Germinal center (tissue), 1 donor: ENCODE data around the gene MAGEA6.
"Not testable (repeated sequence)": the region's sequence is repeated elsewhere in the genome, so short reads cannot be mapped to it uniquely, and the experiment has no call there.

Experiments used
- DNase-seq: peaks from one replicate; pipeline ENCODE4 v3.0.0; 2012; ENCODE audit warnings: mixed read lengths, low spot score

The MAGEA6 gene

GRCh38 chrX:152769549-152770289 is at the start of gene MAGEA6:
Gene MAGEA6, minus strand, starts transcription at chrX:152769689. Its CDS starts 2,039 bp downstream, at chrX:152767650.
- not testable (repeated sequence) for DNase-seq

- no peak for DNase-seq
Measured at GRCh38 chrX:152819266-152819665, 49.8 kb upstream of the MAGEA6 start.

GRCh38 chrX:152818356-152818755 is 48.9 kb upstream of the MAGEA6 start:
- DNase-seq, result no peak

- peak; percentile 6 for DNase-seq
Measured at GRCh38 chrX:152817078-152817764, 47.7 kb upstream of the MAGEA6 start.

GRCh38 chrX:152814048-152814447 is 44.6 kb upstream of the MAGEA6 start:
- no peak for DNase-seq

GRCh38 chrX:152813206-152813605 is 43.7 kb upstream of the MAGEA6 start:
- DNase-seq, result no peak

GRCh38 chrX:152810403-152810802 is 40.9 kb upstream of the MAGEA6 start:
- DNase-seq, result no peak

- no peak for DNase-seq
Measured at GRCh38 chrX:152806035-152806434, 36.5 kb upstream of the MAGEA6 start.

- DNase-seq, result no peak
Measured at GRCh38 chrX:152798945-152799344, 29.5 kb upstream of the MAGEA6 start.

GRCh38 chrX:152787062-152787461 is 17.6 kb upstream of the MAGEA6 start:
- not testable (repeated sequence) for DNase-seq

GRCh38 chrX:152766562-152766961 is 2.9 kb downstream of the MAGEA6 start:
- not testable (repeated sequence) for DNase-seq

- not testable (repeated sequence) for DNase-seq
Measured at GRCh38 chrX:152761582-152761981, 7.9 kb downstream of the MAGEA6 start.

- DNase-seq, result not testable (repeated sequence)
Measured at GRCh38 chrX:152759544-152759943, 9.9 kb downstream of the MAGEA6 start.

- DNase-seq, result not testable (repeated sequence)
Measured at GRCh38 chrX:152758918-152759317, 10.6 kb downstream of the MAGEA6 start, which contains the start of gene CSAG3. Gene CSAG3, plus strand, starts transcription at chrX:152759218.

GRCh38 chrX:152754871-152755270 is 14.6 kb downstream of the MAGEA6 start:
- DNase-seq, result not testable (repeated sequence)

- not testable (repeated sequence) for DNase-seq
Measured at GRCh38 chrX:152753686-152754650, 15.5 kb downstream of the MAGEA6 start, which contains the start of gene MAGEA2. Gene MAGEA2, minus strand, starts transcription at chrX:152753842. Its CDS starts 2,479 bp downstream, at chrX:152751363.

GRCh38 chrX:152738560-152738959 is 30.9 kb downstream of the MAGEA6 start:
- no peak for DNase-seq

- not testable (repeated sequence) for DNase-seq
Measured at GRCh38 chrX:152736528-152736927, 33.0 kb downstream of the MAGEA6 start.

- DNase-seq, result no peak
Measured at GRCh38 chrX:152735860-152736511, 33.5 kb downstream of the MAGEA6 start.

- DNase-seq, result no peak
Measured at GRCh38 chrX:152735101-152735500, 34.4 kb downstream of the MAGEA6 start.

- DNase-seq, result not testable (repeated sequence)
Measured at GRCh38 chrX:152734143-152734858, 35.2 kb downstream of the MAGEA6 start.
